GM12874 (cell line): ENCODE results near the gene FLRT3.

Source experiments
- TF ChIP-seq, protein P1 (sequence below): IDR thresholded peaks from 2 replicates; pipeline ENCODE4 v1.5.1; 2011; ENCODE audit warnings: low read depth, mild to moderate bottlenecking, control low read depth, low read length, moderate library complexity; ENCODE audit not compliant: insufficient read depth

Gene FLRT3

GRCh38 chr20:14341801-14342200 lies 4.4 kb upstream of the FLRT3 start:
- TF ChIP-seq, protein P1, sequence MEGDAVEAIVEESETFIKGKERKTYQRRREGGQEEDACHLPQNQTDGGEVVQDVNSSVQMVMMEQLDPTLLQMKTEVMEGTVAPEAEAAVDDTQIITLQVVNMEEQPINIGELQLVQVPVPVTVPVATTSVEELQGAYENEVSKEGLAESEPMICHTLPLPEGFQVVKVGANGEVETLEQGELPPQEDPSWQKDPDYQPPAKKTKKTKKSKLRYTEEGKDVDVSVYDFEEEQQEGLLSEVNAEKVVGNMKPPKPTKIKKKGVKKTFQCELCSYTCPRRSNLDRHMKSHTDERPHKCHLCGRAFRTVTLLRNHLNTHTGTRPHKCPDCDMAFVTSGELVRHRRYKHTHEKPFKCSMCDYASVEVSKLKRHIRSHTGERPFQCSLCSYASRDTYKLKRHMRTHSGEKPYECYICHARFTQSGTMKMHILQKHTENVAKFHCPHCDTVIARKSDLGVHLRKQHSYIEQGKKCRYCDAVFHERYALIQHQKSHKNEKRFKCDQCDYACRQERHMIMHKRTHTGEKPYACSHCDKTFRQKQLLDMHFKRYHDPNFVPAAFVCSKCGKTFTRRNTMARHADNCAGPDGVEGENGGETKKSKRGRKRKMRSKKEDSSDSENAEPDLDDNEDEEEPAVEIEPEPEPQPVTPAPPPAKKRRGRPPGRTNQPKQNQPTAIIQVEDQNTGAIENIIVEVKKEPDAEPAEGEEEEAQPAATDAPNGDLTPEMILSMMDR = no peak

DNA sequence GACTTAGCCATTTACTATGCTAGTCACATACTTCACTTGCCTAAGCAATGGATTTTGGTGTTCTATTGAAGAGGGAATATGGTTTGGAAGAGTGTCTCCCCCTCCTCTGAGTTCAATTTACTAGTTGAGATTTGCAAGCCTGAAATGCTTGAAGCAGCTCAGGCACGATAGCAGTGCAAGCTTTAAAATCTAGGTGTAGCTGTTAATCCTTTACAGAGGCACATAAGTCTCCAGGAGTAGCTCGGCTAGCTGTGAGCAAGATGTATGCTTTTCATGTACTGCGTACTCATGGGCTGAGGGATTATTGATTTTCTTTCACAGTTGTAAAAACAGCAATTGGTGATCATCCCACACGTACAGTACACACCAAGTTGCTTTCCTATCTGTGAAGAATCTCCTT lies 726 bp downstream of the FLRT3 start:
- TF ChIP-seq, protein P1 = no peak

DNA sequence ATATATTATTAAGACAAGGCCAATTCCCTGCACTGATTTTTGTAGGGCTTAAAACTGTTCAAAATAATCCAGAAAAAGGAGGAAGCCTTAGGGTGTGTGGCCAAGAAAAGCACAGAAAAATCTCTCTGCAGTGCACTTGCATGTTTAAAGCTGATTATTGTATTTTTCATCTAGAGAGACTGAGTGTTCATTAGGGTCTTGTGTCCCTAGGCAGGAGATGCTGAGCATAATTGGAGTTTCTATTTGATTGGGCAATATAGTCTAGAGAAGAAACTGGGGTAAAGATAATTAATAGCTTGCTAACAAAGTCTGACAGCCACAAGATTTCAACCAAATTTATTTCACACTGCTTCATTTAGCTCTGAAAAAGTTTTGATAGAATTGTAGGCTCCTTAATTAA lies 2.4 kb downstream of the FLRT3 start:
- TF ChIP-seq, protein P1 = no peak

DNA sequence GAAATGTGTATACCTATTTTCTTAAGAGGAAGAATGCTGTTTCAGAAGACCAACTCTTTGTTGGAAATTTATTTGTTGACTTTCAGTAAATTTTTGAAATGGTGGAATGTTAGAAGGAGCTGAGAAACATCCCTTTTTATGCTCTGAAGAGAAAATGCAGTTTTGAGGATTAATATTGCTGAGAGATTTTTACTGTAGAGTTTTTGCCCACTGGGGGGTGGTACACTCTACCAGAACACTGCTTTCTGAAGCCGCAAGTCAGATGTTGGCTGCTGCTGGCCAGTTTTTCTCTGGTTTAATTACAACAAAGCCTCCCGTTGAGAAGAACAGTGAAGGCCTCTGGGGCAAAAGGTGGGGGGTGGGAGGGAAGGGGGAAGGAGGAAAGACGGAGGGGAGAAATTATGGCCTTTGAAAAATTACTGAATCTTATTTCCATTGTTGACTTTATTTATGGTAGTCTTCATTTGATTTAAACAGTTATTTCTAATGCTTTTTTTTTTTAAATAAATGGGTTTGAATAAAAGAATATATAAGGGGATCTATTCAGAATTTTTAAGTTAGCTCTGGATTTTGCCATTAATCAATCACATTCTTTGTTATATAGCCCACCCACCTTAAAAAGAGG lies 3.0 kb downstream of the FLRT3 start:
- TF ChIP-seq, protein P1 = peak; percentile 52

DNA sequence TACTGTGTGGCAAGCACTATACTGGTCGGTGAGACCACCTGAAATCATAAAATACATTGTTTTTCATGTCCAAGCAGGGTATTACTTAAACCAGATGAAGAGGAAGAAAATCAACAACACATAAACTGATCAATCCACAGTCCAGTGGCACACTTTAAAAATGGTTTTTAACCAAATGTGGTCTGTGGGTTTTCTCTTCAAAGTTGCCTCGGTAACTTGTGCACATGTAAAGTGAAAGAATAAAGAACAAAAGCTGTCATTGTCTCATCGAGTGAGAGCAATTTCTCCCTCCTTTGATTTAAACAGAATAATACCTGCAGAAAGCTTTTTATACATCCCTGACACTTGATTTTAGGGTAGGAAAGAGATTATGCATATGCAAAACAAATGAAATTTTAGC lies 3.7 kb downstream of the FLRT3 start:
- TF ChIP-seq, protein P1 = no peak

GRCh38 chr20:14332866-14333265 lies 4.5 kb downstream of the FLRT3 start:
- TF ChIP-seq, protein P1 = no peak

DNA sequence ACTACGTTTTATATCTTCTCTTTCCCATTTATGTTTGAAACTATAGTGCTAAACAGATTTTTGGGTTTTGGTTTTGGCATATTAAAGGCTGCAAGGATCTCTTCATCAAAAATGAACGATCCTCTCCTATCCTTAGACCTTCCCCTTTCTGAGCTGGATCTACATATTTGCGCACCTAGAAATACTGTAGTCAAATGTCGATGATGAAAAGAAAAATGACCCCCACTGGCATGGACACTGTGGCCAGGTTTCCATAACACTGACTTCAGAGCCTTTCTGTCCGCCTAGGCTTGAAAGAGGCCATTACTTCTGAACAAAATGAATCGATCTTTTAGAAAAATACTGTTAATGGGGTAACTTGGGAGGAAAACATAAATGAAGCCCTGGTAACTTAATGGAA lies 5.8 kb downstream of the FLRT3 start:
- TF ChIP-seq, protein P1 = no peak
